HL-60 (cell line): ENCODE data around the gene IRGC.

Experiments
- DNase-seq, 2 experiments: peaks; one replicate each; pipeline ENCODE4 v3.0.0-alpha.2; 2010 to 2020; ENCODE audit warnings: low read depth in 1 of 2, low spot score in 1 of 2
- H3K27ac ChIP-seq: fragments of 250-450 bp; sonication (Bioruptor Pico); replicated peaks from 2 replicates; pipeline ENCODE4 v1.5.1; 2020; ENCODE audit warnings: mild to moderate bottlenecking, moderate library complexity
- H3K27me3 ChIP-seq: fragments of 250-450 bp; sonication (Bioruptor Pico); 2 replicates; pipeline ENCODE4 v1.5.1; 2021; ENCODE audit warnings: mild to moderate bottlenecking, moderate library complexity; ENCODE audit not compliant: insufficient read depth, poor library complexity, severe bottlenecking
- H3K4me3 ChIP-seq: replicated peaks from 2 replicates; pipeline ENCODE4 v1.5.1; 2011; ENCODE audit warnings: mild to moderate bottlenecking, control low read depth, low read length; ENCODE audit not compliant: insufficient read depth
- CTCF ChIP-seq: IDR thresholded peaks from one replicate; pipeline ENCODE4 v1.5.1; 2011; ENCODE audit warnings: low read length, control low read depth, inconsistent platforms; ENCODE audit not compliant: insufficient read depth
- GABPA ChIP-seq: IDR thresholded peaks from 2 replicates; pipeline ENCODE4 v1.6.1; 2012; ENCODE audit warnings: low read depth
- POLR2AphosphoS5 ChIP-seq: IDR thresholded peaks from 2 replicates; pipeline ENCODE4 v1.6.1; 2012; ENCODE audit warnings: low read depth
- REST ChIP-seq: IDR thresholded peaks from 2 replicates; pipeline ENCODE4 v1.6.1; 2012; ENCODE audit warnings: low read depth; ENCODE audit not compliant: insufficient replicate concordance
- SPI1 ChIP-seq: IDR thresholded peaks from 2 replicates; pipeline ENCODE4 v1.6.1; 2012; ENCODE audit warnings: low read depth, mild to moderate bottlenecking, borderline replicate concordance

IRGC gene

GRCh38 chr19:43699506-43700394 is 16.1 kb upstream of the IRGC start:
- TF ChIP-seq SPI1: no peak
- no peak for TF ChIP-seq GABPA
- no peaks in the 10 kb centered on the region for H3K27me3 ChIP-seq
- DNase-seq: no peak
- H3K27ac ChIP-seq: peak overlapping the region; percentile 58
- no peak overlapping the region; the same call in 1 of the 2 replicates for H3K4me3 ChIP-seq

GRCh38 chr19:43700395-43701000 is 15.4 kb upstream of the IRGC start:
- H3K4me3 ChIP-seq: peak overlapping the region; percentile 34
- no peak for TF ChIP-seq SPI1
- no peak for TF ChIP-seq CTCF
- no peak for TF ChIP-seq REST
- no peak for TF ChIP-seq POLR2AphosphoS5
- no peak for TF ChIP-seq GABPA
- DNase-seq: peak in 1 of 2 experiments; percentile 51

GRCh38 chr19:43704002-43704705 is 11.7 kb upstream of the IRGC start:
- no peaks in the 10 kb centered on the region for H3K27me3 ChIP-seq
- H3K4me3 ChIP-seq: no peak overlapping the region
- DNase-seq: no peak
- TF ChIP-seq SPI1 (no peak), POLR2AphosphoS5 (no peak), CTCF (no peak), GABPA (no peak)
- no peak overlapping the region for H3K27ac ChIP-seq

More at GRCh38 chr19:43700395-43701000, 15.4 kb upstream of the IRGC start:
- Histone ChIP-seq H3K27me3 (no peaks in the 10 kb centered on the region), H3K27ac (peak overlapping the region; percentile 58)

DNA sequence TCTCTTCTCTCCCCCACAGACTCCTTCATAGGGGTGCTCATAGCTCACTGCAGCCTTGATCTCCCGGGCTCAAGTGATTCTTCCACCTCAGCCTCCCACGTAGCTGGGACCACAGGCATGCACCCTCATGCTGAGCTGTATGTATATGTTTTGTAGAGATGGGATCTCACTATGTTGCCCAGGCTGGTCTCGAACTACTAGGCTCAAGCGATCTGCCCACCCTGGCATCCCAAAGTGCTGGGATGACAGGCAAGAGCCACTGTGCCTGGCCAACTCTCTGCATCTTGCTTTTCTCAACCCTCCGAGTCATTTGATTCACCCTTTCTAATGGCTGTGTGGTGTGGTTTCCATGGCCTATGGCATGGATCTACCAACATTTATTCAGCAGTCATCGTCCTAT is 10.1 kb upstream of the IRGC start:
- Histone ChIP-seq H3K27ac (no peak overlapping the region), H3K27me3 (no peaks in the 10 kb centered on the region), H3K4me3 (no peak overlapping the region)
- TF ChIP-seq CTCF (no peak), POLR2AphosphoS5 (no peak), GABPA (no peak), REST (no peak), SPI1 (no peak)
- DNase-seq: no peak
